K562 (cell line): ENCODE results near the gene DPM2. TPM values are rescaled to one million over a fixed set of nuclear protein-coding genes. Genes with fewer than 3 reads are reported as not detected.

Experiments used
- CREB5 ChIP-seq: fragments of 250-450 bp; sonication (Bioruptor Pico); IDR thresholded peaks from 2 replicates; pipeline ENCODE4 v1.5.0; 2020; ENCODE audit warnings: mild to moderate bottlenecking
- MBD1 ChIP-seq: fragments of 250-450 bp; sonication (Bioruptor Pico); IDR thresholded peaks from 2 replicates; pipeline ENCODE4 v1.8.0; 2022; ENCODE audit warnings: inconsistent platforms
- MCM5 ChIP-seq: fragments of 450-650 bp; IDR thresholded peaks from 2 replicates; pipeline ENCODE4 v1.6.1; 2016; ENCODE audit warnings: low read depth
- MITF ChIP-seq: IDR thresholded peaks from 2 replicates; pipeline ENCODE4 v1.6.1; 2014; ENCODE audit warnings: antibody characterized with exemption
- MYNN ChIP-seq, 2 experiments: sonication (generic); formaldehyde crosslinking in 1 of 2; IDR thresholded peaks; 2 replicates each; pipeline versions ENCODE4 v1.5.0 to v1.6.1; 2016 to 2020; ENCODE audit warnings: antibody characterized with exemption in 1 of 2, missing genetic modification reagents in 1 of 2
- NCOA4 ChIP-seq: fragments of 450-650 bp; IDR thresholded peaks from 2 replicates; pipeline ENCODE4 v1.6.1; 2018; ENCODE audit warnings: mild to moderate bottlenecking; ENCODE audit not compliant: partially characterized antibody
- OTX1 ChIP-seq: fragments of 450-650 bp; formaldehyde crosslinking; IDR thresholded peaks from 2 replicates; pipeline ENCODE4 v1.4.0; 2022; ENCODE audit warnings: mild to moderate bottlenecking
- POLR2G ChIP-seq: fragments of 200-400 bp; formaldehyde crosslinking; IDR thresholded peaks from 2 replicates; pipeline ENCODE4 v1.6.1; 2017; ENCODE audit warnings: low read depth, mild to moderate bottlenecking, antibody characterized with exemption, low read length, moderate library complexity
- RB1 ChIP-seq: fragments of 450-650 bp; IDR thresholded peaks from 2 replicates; pipeline ENCODE4 v1.6.1; 2017; ENCODE audit warnings: low read depth, mild to moderate bottlenecking
- SMARCE1 ChIP-seq: fragments of 450-650 bp; IDR thresholded peaks from 2 replicates; pipeline ENCODE4 v1.7.1; 2016; ENCODE audit warnings: mild to moderate bottlenecking
- SP1 ChIP-seq: sonication (generic); formaldehyde crosslinking; IDR thresholded peaks from 2 replicates; pipeline ENCODE4 v1.8.1; 2022; ENCODE audit warnings: mild to moderate bottlenecking, missing genetic modification reagents
- TAF15 ChIP-seq: fragments of 200-400 bp; formaldehyde crosslinking; IDR thresholded peaks from 2 replicates; pipeline ENCODE4 v1.6.1; 2017; ENCODE audit warnings: mild to moderate bottlenecking, low read depth, low read length, moderate library complexity
- THRB ChIP-seq: fragments of 450-650 bp; formaldehyde crosslinking; conservative IDR thresholded peaks from 2 replicates; pipeline ENCODE4 v1.4.0; 2022; ENCODE audit warnings: mild to moderate bottlenecking, missing genetic modification characterization
- USF2 ChIP-seq: sonication (generic); formaldehyde crosslinking; IDR thresholded peaks from 2 replicates; pipeline ENCODE4 v1.5.0; 2020; ENCODE audit warnings: missing genetic modification reagents
- ZKSCAN3 ChIP-seq: fragments of 250-450 bp; sonication (Bioruptor Pico); IDR thresholded peaks from 2 replicates; pipeline ENCODE4 v1.4.0; 2020
- ZKSCAN8 ChIP-seq: fragments of 200-800 bp; sonication (Bioruptor generic); IDR thresholded peaks from 2 replicates; pipeline ENCODE4 v1.6.1; 2016; ENCODE audit warnings: missing genetic modification characterization, missing compliant biosample characterization
- ZNF699 ChIP-seq: fragments of 250-450 bp; sonication (Bioruptor Pico); IDR thresholded peaks from 2 replicates; pipeline ENCODE4 v1.8.0; 2021; ENCODE audit warnings: mild to moderate bottlenecking, moderate library complexity; ENCODE audit not compliant: insufficient replicate concordance
- ZNF780A ChIP-seq: fragments of 250-450 bp; sonication (Bioruptor Pico); IDR thresholded peaks from 2 replicates; pipeline ENCODE4 v1.5.0; 2021; ENCODE audit warnings: mild to moderate bottlenecking
- polyA plus RNA-seq, 8 experiments: library from polyadenylated mRNA; depleted of rRNA in 4 of 8; stranded (reverse) in 5 of 8; unstranded in 3 of 8; fragments of >200 nt; fragmentation: Nextera tagmentation in 2 of 8; fragmentation: Illumina TruSeq in 1 of 8; extraction: Ambion mirVana in 2 of 8; extraction: Trizol in 1 of 8; gene quantifications; 2 replicates each; pipeline versions ENCODE4 v1.2.1 to v1.2.3, GENCODE V29; 2011 to 2014; ENCODE audit warnings: inconsistent platforms in 1 of 8, missing spikeins in 1 of 8
- total RNA-seq, 7 experiments: library from RNA; depleted of rRNA in 6 of 7; stranded (reverse); fragments of >200 nt in 6 of 7; fragmentation: Illumina TruSeq in 2 of 7; extraction: Trizol in 2 of 7; gene quantifications; 2 replicates each; pipeline versions ENCODE4 v1.2.1 to v1.2.3, GENCODE V29; 2011 to 2021; ENCODE audit warnings: low replicate concordance in 1 of 7

DPM2 gene
- total and polyA plus RNA-seq, 9 of the 15 experiments (the other 6 are each of a cell fraction or from before 2014, with no cell fraction given), result 43.5 to 126 (median 71.1) TPM

- TF ChIP-seq THRB, result no peak
- 0 out of 2 replicates have a peak, but pooled peaks have one; percentile 31 for TF ChIP-seq POLR2G
- TF ChIP-seq MYNN (IDR thresholded peaks at IDR 0.05), result peak; percentile 77; the same call in 1 of the 2 replicates
- TF ChIP-seq MYNN (CRISPR knock-in tag; IDR thresholded peaks at IDR 0.05), result no peak
- no peak for TF ChIP-seq OTX1 (CRISPR knock-in tag)
- no peak for TF ChIP-seq CREB5
- no peak for TF ChIP-seq MCM5
- TF ChIP-seq ZKSCAN8 (CRISPR knock-in tag), result no peak
- no peak for TF ChIP-seq NCOA4
- TF ChIP-seq ZNF699 (CRISPR knock-in tag), result no peak
- peak; percentile 32; the same call in 1 of the 2 replicates for TF ChIP-seq SP1 (CRISPR knock-in tag)
- no peak for TF ChIP-seq TAF15
- TF ChIP-seq MBD1 (CRISPR knock-in tag), result peak; percentile 2; the same call in 1 of the 2 replicates
- TF ChIP-seq MITF, result 0 out of 2 replicates have a peak, but pooled peaks have one; percentile 12
- no peak for TF ChIP-seq USF2 (CRISPR knock-in tag)
- no peak for TF ChIP-seq ZNF780A (CRISPR knock-in tag)
- TF ChIP-seq ZKSCAN3 (CRISPR knock-in tag), result no peak
- TF ChIP-seq SMARCE1, result no peak
- peak; percentile 56; the same call in 1 of the 2 replicates for TF ChIP-seq RB1
Measured at GRCh38 chr9:127921557-127922120, 16.0 kb downstream of the DPM2 start (continued).
